D341Med (cell line): Measurements from ENCODE around the gene TNFRSF1B.

ENCODE experiments used
- DNase-seq: peaks from one replicate; pipeline ENCODE4 v3.0.0; 2012; ENCODE audit warnings: low spot score

Gene TNFRSF1B

GRCh38 chr1:12158357-12159092, 8.3 kb upstream of the TNFRSF1B start:
- DNase-seq = no peak

- no peak for DNase-seq
Measured at GRCh38 chr1:12159816-12160215, 7.0 kb upstream of the TNFRSF1B start.

- DNase-seq = no peak
Measured at GRCh38 chr1:12161324-12161661, 5.5 kb upstream of the TNFRSF1B start.

- no peak for DNase-seq
Measured at GRCh38 chr1:12161662-12162458, 4.9 kb upstream of the TNFRSF1B start.

- DNase-seq = no peak
Measured at GRCh38 chr1:12162459-12163137, 4.2 kb upstream of the TNFRSF1B start.

GRCh38 chr1:12163210-12163609, 3.6 kb upstream of the TNFRSF1B start:
- no peak for DNase-seq

GRCh38 chr1:12164210-12164609, 2.6 kb upstream of the TNFRSF1B start:
- no peak for DNase-seq

GRCh38 chr1:12165342-12165741, 1.4 kb upstream of the TNFRSF1B start:
- DNase-seq = no peak

- no peak for DNase-seq
Measured at GRCh38 chr1:12167493-12168429, 970 bp downstream of the TNFRSF1B start.

- no peak for DNase-seq
Measured at GRCh38 chr1:12168451-12169160, 1.8 kb downstream of the TNFRSF1B start.

- no peak for DNase-seq
Measured at GRCh38 chr1:12169442-12170135, 2.8 kb downstream of the TNFRSF1B start.

- DNase-seq = no peak
Measured at GRCh38 chr1:12170263-12170671, 3.5 kb downstream of the TNFRSF1B start.

GRCh38 chr1:12171206-12172041, 4.6 kb downstream of the TNFRSF1B start:
- no peak for DNase-seq

- no peak for DNase-seq
Measured at GRCh38 chr1:12172042-12172851, 5.5 kb downstream of the TNFRSF1B start.

- no peak for DNase-seq
Measured at GRCh38 chr1:12173041-12173509, 6.3 kb downstream of the TNFRSF1B start.

- DNase-seq = no peak
Measured at GRCh38 chr1:12173631-12174121, 6.9 kb downstream of the TNFRSF1B start.

GRCh38 chr1:12174924-12175810, 8.4 kb downstream of the TNFRSF1B start:
- DNase-seq = no peak
